NB4 (cell line): Measurements from ENCODE around the gene OCSTAMP.

Experiments used
- DNase-seq: peaks from one replicate; pipeline ENCODE4 v3.0.0; 2010; ENCODE audit warnings: low read depth
- H3K4me3 ChIP-seq: one replicate; pipeline ENCODE4 v1.5.1; 2011; ENCODE audit warnings: mild to moderate bottlenecking, low read depth, low read length, moderate library complexity
- MYC ChIP-seq: IDR thresholded peaks from 2 replicates; pipeline ENCODE4 v1.6.1; 2011; ENCODE audit warnings: low read depth, low read length
- POLR2A ChIP-seq: IDR thresholded peaks from 2 replicates; pipeline ENCODE4 v1.6.1; 2011; ENCODE audit warnings: mild to moderate bottlenecking; ENCODE audit not compliant: insufficient read length; ENCODE audit errors: extremely low read depth
- TF ChIP-seq, protein P1 (sequence below): IDR thresholded peaks from one replicate; pipeline ENCODE4 v1.5.1; 2012; ENCODE audit warnings: low read depth, low read length
- TF ChIP-seq, protein P2 (sequence below): IDR thresholded peaks from 2 replicates; pipeline ENCODE4 v1.6.1; 2011; ENCODE audit warnings: low read depth, low read length

Gene OCSTAMP

DNA sequence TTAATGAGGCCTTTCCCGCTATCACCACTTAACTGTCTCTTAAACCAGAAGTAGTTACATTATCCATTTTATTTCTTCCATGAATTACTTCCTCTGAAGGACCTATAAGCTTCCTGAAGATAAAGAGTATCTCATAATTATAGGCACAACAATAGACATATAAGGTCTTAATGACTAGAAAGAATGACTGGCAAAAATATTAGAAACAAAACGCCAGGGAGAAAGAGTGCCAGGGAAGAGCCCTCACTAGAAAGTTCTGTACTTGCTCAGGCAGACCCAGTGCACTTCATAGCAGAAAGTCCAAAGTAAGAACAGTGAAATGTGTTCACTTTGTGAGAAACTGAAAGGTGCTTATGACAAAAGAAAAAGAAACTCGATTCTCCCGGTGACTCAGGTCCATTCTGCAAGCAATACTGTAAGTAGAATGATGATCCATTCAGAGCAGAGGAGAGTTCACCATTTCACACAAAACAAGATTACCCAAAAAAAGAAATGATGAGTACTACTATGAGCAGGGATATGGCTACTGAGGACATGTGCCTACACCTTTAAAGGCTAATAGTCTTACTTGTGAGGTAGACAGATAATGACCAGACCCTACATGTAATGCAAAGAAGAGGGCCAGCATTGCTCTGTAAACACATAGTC lies 42.6 kb downstream of the OCSTAMP start:
- no peak for DNase-seq
- TF ChIP-seq POLR2A: no peak
- TF ChIP-seq, protein P1, sequence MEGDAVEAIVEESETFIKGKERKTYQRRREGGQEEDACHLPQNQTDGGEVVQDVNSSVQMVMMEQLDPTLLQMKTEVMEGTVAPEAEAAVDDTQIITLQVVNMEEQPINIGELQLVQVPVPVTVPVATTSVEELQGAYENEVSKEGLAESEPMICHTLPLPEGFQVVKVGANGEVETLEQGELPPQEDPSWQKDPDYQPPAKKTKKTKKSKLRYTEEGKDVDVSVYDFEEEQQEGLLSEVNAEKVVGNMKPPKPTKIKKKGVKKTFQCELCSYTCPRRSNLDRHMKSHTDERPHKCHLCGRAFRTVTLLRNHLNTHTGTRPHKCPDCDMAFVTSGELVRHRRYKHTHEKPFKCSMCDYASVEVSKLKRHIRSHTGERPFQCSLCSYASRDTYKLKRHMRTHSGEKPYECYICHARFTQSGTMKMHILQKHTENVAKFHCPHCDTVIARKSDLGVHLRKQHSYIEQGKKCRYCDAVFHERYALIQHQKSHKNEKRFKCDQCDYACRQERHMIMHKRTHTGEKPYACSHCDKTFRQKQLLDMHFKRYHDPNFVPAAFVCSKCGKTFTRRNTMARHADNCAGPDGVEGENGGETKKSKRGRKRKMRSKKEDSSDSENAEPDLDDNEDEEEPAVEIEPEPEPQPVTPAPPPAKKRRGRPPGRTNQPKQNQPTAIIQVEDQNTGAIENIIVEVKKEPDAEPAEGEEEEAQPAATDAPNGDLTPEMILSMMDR: no peak
- H3K4me3 ChIP-seq: no peak overlapping the region

DNA sequence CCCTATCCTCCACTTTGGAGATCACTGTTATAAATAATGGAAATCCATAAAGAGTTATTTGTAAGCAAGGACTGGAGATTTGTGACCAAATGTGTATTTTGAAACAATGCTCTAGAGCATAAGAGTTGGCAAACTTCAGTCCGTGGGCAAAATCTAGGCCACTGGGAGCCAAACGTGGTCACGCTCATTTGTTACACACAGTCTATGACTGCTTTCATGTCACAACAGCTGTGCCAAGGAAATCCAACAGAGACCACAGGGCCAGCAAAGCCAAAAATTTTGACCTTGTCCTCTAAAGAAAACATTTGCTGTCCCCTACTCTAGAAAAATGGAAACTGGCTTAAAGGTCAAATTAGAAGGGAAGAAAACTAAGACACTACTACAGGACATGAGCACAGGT lies 44.9 kb downstream of the OCSTAMP start:
- TF ChIP-seq, protein P1: no peak
- H3K4me3 ChIP-seq: no peak overlapping the region
- DNase-seq: no peak

DNA sequence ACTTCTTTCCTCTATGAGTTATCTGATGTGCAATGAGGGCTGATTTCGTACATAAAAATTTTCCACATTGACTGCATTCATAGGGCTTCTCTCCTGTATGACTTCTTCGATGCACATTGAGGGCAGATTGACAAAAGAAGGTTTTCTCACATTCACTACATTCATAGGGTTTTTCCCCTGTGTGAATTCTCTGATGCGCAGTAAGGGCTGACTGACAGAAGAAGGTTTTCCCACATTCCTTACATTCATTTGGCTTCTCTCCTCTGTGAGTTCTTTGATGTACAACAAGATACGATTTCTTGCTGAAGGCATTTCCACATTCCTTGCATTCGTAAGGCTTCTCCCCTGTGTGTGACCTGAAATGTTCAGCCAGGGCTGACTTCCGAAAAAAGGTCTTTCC lies 48.5 kb downstream of the OCSTAMP start:
- H3K4me3 ChIP-seq: no peak overlapping the region
- TF ChIP-seq, protein P1: no peak
- no peak for TF ChIP-seq MYC
- TF ChIP-seq POLR2A: no peak
- TF ChIP-seq, protein P2, sequence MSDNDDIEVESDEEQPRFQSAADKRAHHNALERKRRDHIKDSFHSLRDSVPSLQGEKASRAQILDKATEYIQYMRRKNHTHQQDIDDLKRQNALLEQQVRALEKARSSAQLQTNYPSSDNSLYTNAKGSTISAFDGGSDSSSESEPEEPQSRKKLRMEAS: no peak
- no peak for DNase-seq

DNA sequence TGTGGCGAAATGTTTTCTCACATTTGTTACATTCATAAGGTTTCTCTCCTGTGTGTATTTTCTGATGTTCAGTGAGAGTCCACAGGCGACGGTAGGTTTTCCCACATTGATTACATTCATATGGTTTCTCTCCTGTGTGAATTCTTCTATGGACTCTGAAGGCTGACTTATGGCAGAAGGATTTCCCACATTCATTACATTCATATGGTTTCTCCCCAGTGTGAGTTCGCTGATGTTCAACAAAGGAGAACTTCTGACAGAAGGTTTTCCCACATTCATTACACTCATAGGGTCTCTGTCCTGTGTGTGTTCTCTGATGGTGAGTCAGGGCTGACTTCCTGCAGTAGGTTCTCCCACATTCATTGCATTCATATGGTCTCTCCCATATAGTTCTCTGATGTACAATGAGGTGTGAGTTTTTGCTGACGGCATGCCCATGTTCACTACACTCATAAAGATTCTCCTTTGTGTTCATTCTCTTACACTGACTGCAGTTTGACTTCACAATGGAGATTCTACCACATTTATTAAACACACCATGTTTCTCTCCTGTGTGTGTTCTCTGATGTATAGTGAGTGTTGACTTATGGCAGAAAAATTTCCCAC lies 49.0 kb downstream of the OCSTAMP start:
- H3K4me3 ChIP-seq: no peak overlapping the region
- TF ChIP-seq, protein P2: no peak
- no peak for TF ChIP-seq MYC
- TF ChIP-seq POLR2A: no peak
- TF ChIP-seq, protein P1: no peak

DNA sequence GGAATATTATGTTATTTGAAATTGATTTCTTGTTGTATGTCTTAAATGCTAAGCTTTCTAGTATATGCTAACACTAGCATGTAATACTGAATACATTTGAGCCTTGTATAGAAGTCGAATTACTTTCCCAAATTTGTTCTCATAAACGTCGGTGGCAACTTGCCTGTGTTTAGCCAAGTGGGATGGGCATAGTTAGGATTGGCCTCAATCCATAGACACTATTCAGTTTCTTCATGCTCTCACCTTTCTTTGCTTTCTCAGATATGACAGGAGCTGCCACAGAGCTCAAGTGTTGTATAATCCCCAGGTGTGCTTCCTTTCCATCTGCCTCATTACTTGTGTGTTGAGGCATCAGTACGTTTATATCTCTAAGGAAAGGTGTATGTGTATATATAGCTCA lies 56.4 kb downstream of the OCSTAMP start:
- TF ChIP-seq, protein P2: no peak
- TF ChIP-seq MYC (no peak), POLR2A (no peak)
- TF ChIP-seq, protein P1: no peak
- no peak for DNase-seq
- no peak overlapping the region for H3K4me3 ChIP-seq

More for the DNA sequence above, 49.0 kb downstream of the OCSTAMP start:
- no peak for DNase-seq

DNA sequence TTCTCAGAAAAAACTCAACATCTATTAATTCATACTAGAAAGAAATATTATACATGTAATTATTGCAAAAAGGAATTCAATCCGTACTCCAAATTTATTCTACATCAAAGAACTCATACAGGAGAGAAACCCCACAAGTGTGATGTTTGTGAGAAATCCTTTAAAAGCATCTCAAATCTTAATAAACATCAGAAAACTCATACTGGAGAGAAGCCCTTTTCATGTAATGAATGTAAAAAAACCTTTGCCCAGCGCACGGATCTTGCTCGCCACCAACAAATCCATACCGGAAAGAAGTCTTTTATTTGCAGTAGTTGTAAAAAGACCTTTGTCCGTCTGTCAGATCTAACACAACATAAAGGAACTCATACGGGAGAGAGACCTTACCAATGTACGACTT lies 59.1 kb downstream of the OCSTAMP start:
- no peak for DNase-seq
- TF ChIP-seq, protein P1: no peak
- TF ChIP-seq POLR2A (no peak), MYC (no peak)
- TF ChIP-seq, protein P2: no peak
- no peak overlapping the region for H3K4me3 ChIP-seq
